ENCODE data around the gene KCNJ11. TPM values are rescaled to one million over a fixed set of nuclear protein-coding genes. Genes with fewer than 3 reads are reported as not detected.
A peak's percentile ranks its signal among the peaks of the same experiment; 100 is the strongest.

Gene KCNJ11
- polyA plus RNA-seq, 1 donor (not counting 4 experiments of a cell fraction or from before 2014, with no cell fraction given), result 0.03 TPM

- Histone ChIP-seq H3K4me1 (ENCODE audit: control insufficient read depth, extremely low read depth, insufficient read depth, low read length) (peaks cover 15% of the 10 kb centered on the region), H3K4me3 (ENCODE audit: control insufficient read depth in 2 of 3, extremely low read depth in 1 of 3, insufficient read depth in 2 of 3, low read depth in 1 of 3, low read length in 3 of 3) (no peak overlapping the region), H3K9ac (ENCODE audit: control insufficient read depth, extremely low read depth, insufficient read depth, low read length) (no peak overlapping the region), H4K20me1 (ENCODE audit: control insufficient read depth, extremely low read depth, insufficient read depth, low read length) (no peaks in the 10 kb centered on the region), H3K27me3 (ENCODE audit: control insufficient read depth, extremely low read depth, insufficient read depth, low read length) (no peaks in the 10 kb centered on the region), H3K9me1 (ENCODE audit: control insufficient read depth, extremely low read depth, insufficient read depth, low read length) (no peaks in the 10 kb centered on the region), H3K79me2 (ENCODE audit: control insufficient read depth, insufficient read depth, low read length) (no peaks in the 10 kb centered on the region), H3K4me2 (ENCODE audit: control insufficient read depth, extremely low read depth, insufficient read depth, low read depth, low read length) (no peak overlapping the region), H3K27ac (ENCODE audit: control insufficient read depth, insufficient read depth, low read length) (no peak overlapping the region), H3K36me3 (ENCODE audit: control insufficient read depth in 2 of 2, extremely low read depth in 1 of 2, insufficient read depth in 2 of 2, low read length in 2 of 2) (no peaks in the 10 kb centered on the region), H3K9me3 (ENCODE audit: control insufficient read depth, low read depth, low read length) (no peaks in the 10 kb centered on the region), H2AFZ (ENCODE audit: control insufficient read depth, low read length) (no peak overlapping the region)
- FAIRE-seq (no peak), DNase-seq (ENCODE audit: low read depth, low spot score) (no peak)
- TF ChIP-seq CTCF (optimal IDR thresholded peaks at IDR 0.05 in 1 of 3, IDR thresholded peaks at IDR 0.05 in 1 of 3, conservative IDR thresholded peaks at IDR 0.05 in 1 of 3; ENCODE audit: extremely low read depth in 1 of 3, insufficient read depth in 2 of 3, low read length in 3 of 3) (no peak), EZH2 (IDR thresholded peaks at IDR 0.05; ENCODE audit: low read length) (no peak)
- dilution Hi-C loops (cut with MboI; ENCODE audit: extremely low pct_ligation_motif_present, low sequenced_read_pairs), result no loop called here
Observed at GRCh38 chr11:17347676-17348075, 40.8 kb downstream of the KCNJ11 start.

GRCh38 chr11:17343907-17344306 is 44.6 kb downstream of the KCNJ11 start:
- Histone ChIP-seq H4K20me1 (ENCODE audit: control insufficient read depth, extremely low read depth, insufficient read depth, low read length) (no peaks in the 10 kb centered on the region), H3K4me1 (ENCODE audit: control insufficient read depth, extremely low read depth, insufficient read depth, low read length) (peaks cover 12% of the 10 kb centered on the region), H2AFZ (ENCODE audit: control insufficient read depth, low read length) (no peak overlapping the region), H3K4me3 (ENCODE audit: control insufficient read depth in 2 of 3, extremely low read depth in 1 of 3, insufficient read depth in 2 of 3, low read depth in 1 of 3, low read length in 3 of 3) (no peak overlapping the region), H3K27me3 (ENCODE audit: control insufficient read depth, extremely low read depth, insufficient read depth, low read length) (no peaks in the 10 kb centered on the region), H3K9me3 (ENCODE audit: control insufficient read depth, low read depth, low read length) (no peaks in the 10 kb centered on the region), H3K79me2 (ENCODE audit: control insufficient read depth, insufficient read depth, low read length) (no peaks in the 10 kb centered on the region), H3K27ac (ENCODE audit: control insufficient read depth, insufficient read depth, low read length) (peak overlapping the region; percentile 30), H3K9ac (ENCODE audit: control insufficient read depth, extremely low read depth, insufficient read depth, low read length) (no peak overlapping the region), H3K9me1 (ENCODE audit: control insufficient read depth, extremely low read depth, insufficient read depth, low read length) (no peaks in the 10 kb centered on the region), H3K36me3 (ENCODE audit: control insufficient read depth in 2 of 2, extremely low read depth in 1 of 2, insufficient read depth in 2 of 2, low read length in 2 of 2) (no peaks in the 10 kb centered on the region), H3K4me2 (ENCODE audit: control insufficient read depth, extremely low read depth, insufficient read depth, low read depth, low read length) (no peak overlapping the region)
- DNase-seq (ENCODE audit: low read depth, low spot score) (no peak), FAIRE-seq (peak; percentile 73)
- TF ChIP-seq EZH2 (IDR thresholded peaks at IDR 0.05; ENCODE audit: low read length) (no peak), CTCF (optimal IDR thresholded peaks at IDR 0.05 in 1 of 3, IDR thresholded peaks at IDR 0.05 in 1 of 3, conservative IDR thresholded peaks at IDR 0.05 in 1 of 3; ENCODE audit: extremely low read depth in 1 of 3, insufficient read depth in 2 of 3, low read length in 3 of 3) (no peak)
- dilution Hi-C loops (cut with MboI; ENCODE audit: extremely low pct_ligation_motif_present, low sequenced_read_pairs), result no loop called here
